SK-N-MC (cell line): Measurements from ENCODE around the gene SRCIN1.

Source experiments
- EZH2 ChIP-seq: fragments of 200-600 bp; sonication (generic); IDR thresholded peaks from one replicate; pipeline ENCODE4 v1.6.1; 2017; ENCODE audit warnings: antibody characterized with exemption
- FOXP2 ChIP-seq: optimal IDR thresholded peaks from 2 replicates; pipeline ENCODE3; 2011; ENCODE audit warnings: mild to moderate bottlenecking, moderate library complexity; ENCODE audit not compliant: insufficient read depth; ENCODE audit errors: extremely low read length, control extremely low read depth
- POLR2AphosphoS5 ChIP-seq: IDR thresholded peaks from 2 replicates; pipeline ENCODE4 v1.6.1; 2012; ENCODE audit warnings: mild to moderate bottlenecking, low read depth, low read length, borderline replicate concordance

DNA sequence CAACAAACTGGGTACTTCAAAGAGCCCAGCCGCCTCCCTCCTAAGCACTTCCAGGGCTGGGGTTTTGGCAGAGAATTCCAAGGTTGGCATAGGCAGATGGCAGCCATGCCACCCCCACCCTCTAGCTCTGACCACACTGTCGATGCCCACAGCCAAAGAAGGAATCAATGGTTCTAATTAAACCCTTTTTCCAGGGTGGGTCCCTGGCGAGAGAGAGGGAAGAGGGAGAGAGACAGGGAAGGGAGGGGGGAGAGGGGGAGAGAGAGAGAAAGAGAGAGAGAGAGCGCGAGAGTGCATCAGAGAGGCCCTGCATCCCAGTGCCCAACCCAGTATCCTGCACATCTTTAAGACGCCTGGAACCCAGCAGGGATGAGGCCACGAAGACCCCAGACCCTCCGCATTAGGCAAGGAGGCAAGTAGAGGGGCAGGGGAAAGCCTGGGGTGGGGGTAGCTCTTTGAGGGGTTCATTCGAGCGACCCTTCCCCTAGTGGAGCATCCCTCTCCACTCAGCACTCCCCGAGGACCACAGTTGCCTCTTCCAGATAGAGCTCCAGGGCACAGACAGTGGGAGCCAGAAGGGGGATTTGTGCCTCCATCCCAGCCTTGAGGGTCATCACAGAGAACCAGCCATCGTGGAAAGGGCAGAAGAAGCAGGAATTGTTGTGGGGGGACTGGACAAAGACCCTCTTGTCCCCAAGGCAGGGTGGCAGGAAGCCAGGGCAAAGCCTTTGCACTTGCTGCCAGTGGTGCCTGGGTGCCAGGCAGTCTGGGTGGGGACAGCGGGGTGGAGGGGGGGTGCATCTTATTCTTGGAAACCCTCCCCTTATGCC is 2.6 kb downstream of the SRCIN1 start:
- TF ChIP-seq POLR2AphosphoS5: no peak
- TF ChIP-seq EZH2: no peak
- TF ChIP-seq FOXP2: no peak
